Epidermal melanocyte (primary cell): ENCODE measurements around the gene CLEC6A.
"Not testable (repeated sequence)": the region's sequence is repeated elsewhere in the genome, so short reads cannot be mapped to it uniquely, and the experiment has no call there.

ENCODE experiments used
- DNase-seq: peaks from one replicate; pipeline ENCODE4 v3.0.0; 2011; ENCODE audit warnings: low spot score; ENCODE audit not compliant: insufficient read length

CLEC6A gene

DNA sequence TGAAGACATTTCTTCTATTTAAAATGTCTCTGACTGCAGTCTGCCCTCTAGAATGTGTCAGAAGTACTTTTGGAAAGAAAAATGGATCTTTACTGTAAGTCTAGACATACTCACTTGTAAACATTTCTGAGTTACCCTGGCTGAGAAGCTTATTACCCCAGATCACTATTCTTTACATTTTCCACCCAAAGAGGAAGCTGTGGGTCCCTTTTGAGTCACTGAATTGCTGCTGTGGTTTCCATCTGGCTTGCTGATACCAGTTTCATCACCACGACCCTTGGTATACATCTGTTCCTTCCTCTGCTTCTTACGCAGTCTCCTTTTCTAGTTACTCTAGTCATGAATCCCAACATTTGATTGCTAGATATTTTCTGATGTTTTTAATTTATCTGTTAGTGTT lies 37.3 kb downstream of the CLEC6A start:
- no peak for DNase-seq

DNA sequence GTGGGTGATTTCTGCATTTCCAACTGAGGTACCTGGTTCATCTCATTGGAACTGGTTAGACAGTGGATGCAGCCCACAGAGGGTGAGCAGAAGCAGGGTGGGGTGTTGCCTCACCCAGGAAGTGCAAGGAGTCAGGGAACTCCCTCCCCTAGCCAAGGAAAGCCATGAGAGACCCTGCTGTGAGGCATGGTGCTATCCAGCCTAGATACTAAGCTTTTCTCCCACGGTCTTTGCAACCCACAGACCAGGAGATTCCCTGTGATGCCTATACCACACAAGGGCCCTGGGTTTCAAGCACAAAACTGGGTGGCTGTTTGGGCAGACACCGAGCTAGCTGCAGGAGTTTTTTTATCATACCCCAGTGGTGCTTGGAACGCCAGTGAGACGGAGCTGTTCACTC lies 39.9 kb downstream of the CLEC6A start:
- DNase-seq: not testable (repeated sequence)

DNA sequence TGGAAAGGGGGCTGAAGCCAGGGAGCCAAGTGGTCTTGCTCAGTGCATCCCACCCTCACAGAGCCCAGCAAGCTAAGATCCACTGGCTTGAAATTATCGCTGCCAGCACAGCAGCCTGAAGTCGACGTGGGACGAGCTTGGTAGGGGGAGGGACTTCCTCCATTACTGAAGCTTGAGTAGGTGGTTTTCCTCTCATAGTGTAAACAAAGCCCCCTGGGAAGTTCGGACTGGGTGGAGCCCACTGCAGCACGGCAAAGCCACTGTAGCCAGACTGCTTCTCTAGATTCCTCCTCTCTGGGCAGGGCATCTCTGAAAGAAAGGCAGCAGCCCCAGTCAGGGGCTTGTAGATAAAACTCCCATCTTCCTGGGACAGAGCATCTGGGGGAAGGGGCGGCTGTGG lies 40.3 kb downstream of the CLEC6A start:
- not testable (repeated sequence) for DNase-seq

DNA sequence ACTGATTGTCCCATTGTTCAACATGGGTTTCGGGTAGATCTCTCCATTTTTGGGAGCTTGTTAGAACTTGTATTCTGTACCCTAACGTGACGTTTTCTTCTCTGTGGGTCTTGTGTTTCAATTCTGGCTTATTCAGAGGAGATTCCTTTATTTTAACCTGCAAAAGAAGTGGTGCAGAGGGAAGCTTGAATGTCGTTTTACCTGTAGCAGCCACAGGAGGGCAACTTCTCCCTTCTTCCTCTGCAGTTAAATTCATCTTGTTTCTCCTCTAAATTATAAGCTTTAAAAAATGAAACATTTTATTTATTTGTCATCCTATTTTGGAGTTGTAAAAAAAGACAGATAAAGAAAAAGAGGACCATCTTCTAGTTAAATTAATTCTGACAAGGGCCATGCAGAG lies 43.9 kb downstream of the CLEC6A start:
- DNase-seq: no peak

DNA sequence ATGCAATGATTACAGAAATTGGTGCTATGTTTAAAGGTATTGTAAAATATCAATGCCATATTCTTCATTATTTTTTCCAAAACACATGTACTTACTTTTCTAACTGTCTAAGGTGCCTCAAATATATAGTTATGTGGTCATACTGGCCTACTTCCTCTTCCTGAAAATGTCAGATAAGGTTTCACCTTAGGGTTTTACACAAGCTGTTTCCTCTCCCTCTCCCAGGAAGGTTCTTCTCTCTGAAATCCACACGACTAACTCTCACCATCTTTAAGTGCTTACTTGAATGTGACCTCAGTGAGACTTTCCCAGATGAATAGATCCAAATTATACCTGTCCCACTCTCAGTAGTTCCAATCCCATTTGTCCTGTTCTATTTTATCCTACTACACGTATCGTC lies 46.0 kb downstream of the CLEC6A start:
- DNase-seq: no peak

DNA sequence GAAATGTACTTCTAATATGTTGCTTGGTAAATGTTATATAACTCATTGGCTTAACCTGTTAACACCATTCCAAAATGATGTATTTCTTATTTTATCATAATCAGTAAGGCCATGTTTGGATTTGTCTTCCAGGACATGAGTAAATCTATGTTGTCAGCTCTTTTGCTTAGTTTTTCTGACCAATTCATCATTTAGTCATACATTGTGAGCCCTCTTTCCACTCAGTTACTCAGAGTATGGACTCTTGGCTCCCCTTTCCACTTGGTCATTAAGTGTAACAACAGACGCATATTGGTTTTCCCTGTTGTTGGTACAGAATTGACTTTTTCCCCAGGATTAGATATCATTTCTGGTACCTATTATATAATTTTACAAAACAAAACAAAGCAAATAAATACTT lies 48.6 kb downstream of the CLEC6A start:
- no peak for DNase-seq

DNA sequence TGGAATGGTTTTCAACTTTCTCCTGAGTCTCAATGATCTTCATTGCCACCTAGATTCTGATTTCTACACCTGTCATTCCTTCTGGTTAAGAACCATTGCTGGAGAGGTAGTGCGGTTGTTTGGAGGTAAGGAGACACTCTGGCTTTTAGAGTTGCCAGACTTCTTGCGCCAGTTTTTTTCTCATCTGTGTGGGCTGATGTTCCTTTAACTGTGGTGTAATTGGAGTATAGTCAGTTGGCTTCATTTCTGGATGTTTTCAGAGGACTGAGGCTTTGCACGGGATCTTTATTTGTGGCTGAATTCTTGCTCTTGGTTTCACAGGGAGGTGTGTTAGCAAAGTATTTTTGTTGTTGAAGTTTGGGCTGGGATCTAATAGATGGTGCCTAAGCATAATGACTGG lies 51.8 kb downstream of the CLEC6A start:
- DNase-seq: no peak

DNA sequence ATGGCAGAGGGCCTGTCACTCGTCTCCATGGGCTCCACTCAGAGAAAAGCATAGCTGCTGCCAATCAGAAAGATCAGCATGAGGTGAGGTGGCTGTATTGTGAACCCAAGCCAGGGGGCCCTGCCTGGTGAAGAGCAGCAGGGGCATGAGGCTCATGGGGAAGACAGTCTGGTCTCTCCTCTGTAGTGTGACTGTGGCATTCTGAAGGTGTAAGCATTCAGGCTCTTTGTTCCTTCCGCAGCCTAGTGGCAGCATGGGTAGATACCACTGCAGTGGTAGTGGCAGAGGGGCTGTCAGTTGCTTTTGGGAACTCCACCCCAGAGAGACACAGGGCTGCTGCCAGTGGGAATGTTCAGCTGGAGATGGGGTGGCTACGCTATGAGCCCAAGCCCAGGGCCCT lies 52.5 kb downstream of the CLEC6A start:
- DNase-seq: no peak

DNA sequence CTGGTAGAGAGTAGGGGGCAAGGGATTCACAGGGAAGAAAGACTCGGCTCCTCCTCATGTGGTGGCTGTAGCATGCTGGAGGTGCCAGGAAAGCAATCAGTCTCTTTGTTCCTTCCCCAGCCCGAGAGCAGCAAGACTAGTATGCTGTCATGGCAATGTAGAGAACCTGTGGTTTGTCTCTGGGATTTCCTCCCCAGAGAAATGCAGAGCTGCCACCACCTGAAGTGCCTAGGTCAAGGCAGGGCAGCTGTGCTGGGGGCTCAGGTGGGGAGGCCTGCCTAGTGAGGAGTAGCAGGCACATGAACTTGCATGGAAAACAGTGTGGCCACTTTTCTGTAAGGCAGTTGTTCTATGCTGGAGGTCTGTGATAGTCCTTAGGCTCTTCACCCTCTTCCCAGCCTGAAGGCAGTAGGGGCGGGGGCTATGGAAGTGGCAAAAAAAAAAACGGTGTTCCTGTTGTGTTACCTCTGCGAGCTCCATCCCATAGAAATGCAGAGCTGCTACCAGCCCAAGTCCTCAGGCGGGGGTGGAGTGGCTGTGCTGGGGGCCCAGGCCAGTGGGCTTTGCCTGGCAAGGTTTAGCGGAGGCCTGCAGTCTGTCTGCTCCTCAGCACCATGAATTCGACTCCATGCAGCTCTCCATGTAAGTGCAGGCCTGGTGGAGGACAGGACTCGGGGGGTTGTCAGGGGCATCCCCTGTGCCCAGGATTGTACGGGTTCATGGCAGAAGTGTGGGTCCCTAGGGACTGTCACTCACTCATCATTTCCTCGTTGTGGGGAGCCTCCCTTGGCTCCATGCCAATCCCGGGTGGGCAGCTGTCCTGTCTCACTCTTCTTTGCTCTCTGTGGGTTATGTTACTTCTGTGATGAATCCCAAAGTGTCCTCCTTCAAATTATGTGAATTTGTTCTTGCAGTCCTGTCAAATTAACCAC lies 53.4 kb downstream of the CLEC6A start:
- DNase-seq: no peak

DNA sequence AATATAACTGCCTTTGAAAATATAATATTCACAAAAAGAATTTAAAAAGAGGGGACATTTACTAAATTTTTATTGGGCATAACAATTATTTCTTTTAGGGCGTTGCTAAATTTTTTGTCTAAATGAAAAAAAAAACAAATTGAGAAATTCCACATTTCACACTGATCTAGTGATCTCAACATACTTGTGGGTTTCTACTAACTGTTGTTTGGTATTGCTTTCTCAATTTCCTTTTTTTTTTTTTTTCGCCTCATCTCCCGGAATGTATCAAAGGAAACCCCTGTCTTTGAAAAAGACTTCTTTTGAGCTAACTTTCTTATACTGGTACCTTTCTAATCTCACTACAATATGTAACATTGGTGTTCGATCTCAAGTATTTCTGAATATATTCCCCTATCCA lies 57.5 kb downstream of the CLEC6A start, which contains the start of gene CLEC4D:
Gene CLEC4D, plus strand, starts transcription at position 248 of the 400 bp plus-strand sequence. CDS start 230 bp downstream, outside the sequence.
- DNase-seq: no peak

DNA sequence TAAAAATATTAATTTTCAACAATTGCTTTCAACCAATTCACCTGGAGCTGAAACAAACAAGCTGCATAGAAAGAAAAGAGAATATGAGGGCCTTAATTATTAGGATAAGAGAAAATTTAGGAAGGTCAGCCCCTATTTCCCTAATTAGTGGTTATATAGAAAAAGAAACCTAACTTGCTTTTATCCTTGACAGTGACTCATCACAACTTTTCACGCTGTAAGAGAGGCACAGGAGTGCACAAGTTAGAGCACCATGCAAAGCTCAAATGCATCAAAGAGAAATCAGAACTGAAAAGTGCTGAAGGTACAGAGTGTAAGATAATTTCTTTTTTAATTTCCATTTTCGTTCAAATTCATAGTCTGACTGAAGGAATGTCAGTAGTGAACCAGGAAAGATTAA lies 62.2 kb downstream of the CLEC6A start:
- DNase-seq: no peak

DNA sequence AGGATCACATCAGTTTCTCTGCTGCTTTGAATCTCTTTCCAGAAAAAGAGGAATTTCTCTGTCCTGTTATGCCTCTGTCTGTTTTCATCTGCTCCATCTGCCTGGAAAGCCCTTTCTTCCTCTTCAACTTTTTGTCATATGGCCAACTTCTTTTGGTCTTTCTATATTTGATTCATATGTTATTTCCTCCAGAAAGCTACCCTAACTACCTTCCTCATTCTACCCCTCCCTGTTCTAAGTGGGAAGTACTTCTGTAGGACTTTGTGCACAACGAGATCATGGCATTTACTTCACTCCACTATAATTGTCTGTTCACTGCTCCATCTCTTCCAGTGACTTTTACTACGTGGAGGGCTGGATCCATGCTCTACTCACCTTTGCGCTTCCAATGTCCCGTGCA lies 63.4 kb downstream of the CLEC6A start:
- DNase-seq: no peak

DNA sequence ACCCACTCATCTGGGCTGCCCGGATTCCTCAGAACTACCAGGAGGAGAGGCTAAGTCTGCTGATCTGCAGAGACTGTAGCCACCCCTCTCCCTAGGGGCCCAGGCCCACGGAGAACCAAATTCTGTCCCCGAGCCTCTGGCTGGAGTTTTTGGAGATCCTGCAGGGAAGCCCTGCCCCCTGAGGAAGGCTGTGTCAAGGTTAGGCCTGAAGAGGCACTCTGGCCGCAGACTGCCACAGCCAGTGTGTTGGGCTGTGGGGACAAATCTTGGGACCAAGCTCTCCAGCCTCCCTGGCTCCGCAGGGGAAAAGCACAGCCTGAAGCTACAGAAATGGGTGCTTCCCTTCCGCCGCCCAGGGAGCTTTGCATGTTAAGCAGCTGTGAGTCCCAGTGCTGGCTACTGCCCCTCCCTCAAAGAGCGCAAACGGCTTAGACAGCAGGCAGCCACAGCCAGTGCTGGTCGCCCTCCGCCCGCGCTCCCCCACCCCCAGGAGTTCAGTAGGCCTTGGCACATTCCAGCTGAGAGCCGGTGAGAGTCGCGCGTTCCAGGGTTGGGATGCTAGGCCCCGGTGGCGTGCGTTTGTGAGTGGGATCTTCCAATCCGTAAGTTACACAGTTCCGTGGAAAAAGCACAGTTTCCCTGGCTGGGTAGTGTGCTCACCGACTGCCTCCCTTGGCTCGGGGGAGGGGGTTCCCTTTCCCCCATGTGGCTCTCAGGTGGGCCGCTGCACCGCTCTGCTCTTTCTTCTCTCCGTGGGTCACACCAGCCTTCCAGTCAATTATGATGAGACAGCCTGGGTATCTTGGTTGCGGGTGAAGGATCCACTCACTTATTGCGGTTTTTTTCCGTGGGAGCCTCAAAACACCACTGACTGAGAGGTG lies 71.7 kb downstream of the CLEC6A start:
- no peak for DNase-seq
